ENCODE results near the gene SKP1.

Gene SKP1

GRCh38 chr5:134204575-134204974 is 27.8 kb upstream of the SKP1 start:
- TF ChIP-seq SIN3A (IDR thresholded peaks at IDR 0.05; ENCODE audit: borderline replicate concordance, insufficient read depth, low read length) (no peak), POLR2AphosphoS5 (IDR thresholded peaks at IDR 0.05; ENCODE audit: low read depth, low read length) (no peak), REST (IDR thresholded peaks at IDR 0.05; ENCODE audit: insufficient read depth in 1 of 2, low read depth in 2 of 2, low read length in 2 of 2) (no peak), FOXP2 (optimal IDR thresholded peaks at IDR 0.05; ENCODE audit: borderline replicate concordance, extremely low read depth, extremely low read length, insufficient read depth) (no peak), TAF1 (IDR thresholded peaks at IDR 0.05; ENCODE audit: borderline replicate concordance, insufficient read depth, low read length) (no peak)

GRCh38 chr5:134203630-134204029 is 26.9 kb upstream of the SKP1 start:
- TF ChIP-seq TAF1 (IDR thresholded peaks at IDR 0.05; ENCODE audit: borderline replicate concordance, insufficient read depth, low read length) = no peak
- TF ChIP-seq REST (IDR thresholded peaks at IDR 0.05; ENCODE audit: insufficient read depth in 1 of 2, low read depth in 2 of 2, low read length in 2 of 2) = no peak
- no peak for TF ChIP-seq SIN3A (IDR thresholded peaks at IDR 0.05; ENCODE audit: borderline replicate concordance, insufficient read depth, low read length)
- TF ChIP-seq POLR2AphosphoS5 (IDR thresholded peaks at IDR 0.05; ENCODE audit: low read depth, low read length) = no peak
- no peak for TF ChIP-seq FOXP2 (optimal IDR thresholded peaks at IDR 0.05; ENCODE audit: borderline replicate concordance, extremely low read depth, extremely low read length, insufficient read depth)

GRCh38 chr5:134195666-134196065 is 18.9 kb upstream of the SKP1 start:
- TF ChIP-seq FOXP2 (optimal IDR thresholded peaks at IDR 0.05; ENCODE audit: borderline replicate concordance, extremely low read depth, extremely low read length, insufficient read depth) = no peak
- TF ChIP-seq TAF1 (IDR thresholded peaks at IDR 0.05; ENCODE audit: borderline replicate concordance, insufficient read depth, low read length) = no peak
- no peak for TF ChIP-seq SIN3A (IDR thresholded peaks at IDR 0.05; ENCODE audit: borderline replicate concordance, insufficient read depth, low read length)
- no peak for TF ChIP-seq REST (IDR thresholded peaks at IDR 0.05; ENCODE audit: insufficient read depth in 1 of 2, low read depth in 2 of 2, low read length in 2 of 2)
- no peak for TF ChIP-seq POLR2AphosphoS5 (IDR thresholded peaks at IDR 0.05; ENCODE audit: low read depth, low read length)

GRCh38 chr5:134189031-134189430 is 12.3 kb upstream of the SKP1 start:
- TF ChIP-seq POLR2AphosphoS5 (IDR thresholded peaks at IDR 0.05; ENCODE audit: low read depth, low read length) (no peak), TAF1 (IDR thresholded peaks at IDR 0.05; ENCODE audit: borderline replicate concordance, insufficient read depth, low read length) (no peak), SIN3A (IDR thresholded peaks at IDR 0.05; ENCODE audit: borderline replicate concordance, insufficient read depth, low read length) (no peak), REST (IDR thresholded peaks at IDR 0.05; ENCODE audit: insufficient read depth in 1 of 2, low read depth in 2 of 2, low read length in 2 of 2) (no peak), FOXP2 (optimal IDR thresholded peaks at IDR 0.05; ENCODE audit: borderline replicate concordance, extremely low read depth, extremely low read length, insufficient read depth) (no peak)

GRCh38 chr5:134188092-134188491 is 11.3 kb upstream of the SKP1 start:
- TF ChIP-seq TAF1 (IDR thresholded peaks at IDR 0.05; ENCODE audit: borderline replicate concordance, insufficient read depth, low read length) (no peak), REST (IDR thresholded peaks at IDR 0.05; ENCODE audit: insufficient read depth in 1 of 2, low read depth in 2 of 2, low read length in 2 of 2) (no peak), POLR2AphosphoS5 (IDR thresholded peaks at IDR 0.05; ENCODE audit: low read depth, low read length) (no peak)

Data from PFSK-1 (cell line).